Measurements from ENCODE around the gene LY86.
"Not testable (repeated sequence)": the region's sequence is repeated elsewhere in the genome, so short reads cannot be mapped to it uniquely, and the experiment has no call there.

LY86 gene

GRCh38 chr6:6654599-6655575 is 66.4 kb downstream of the LY86 start:
- H3K4me1 Mint-ChIP-seq, result peaks cover 90% of the 10 kb centered on the region
- peak overlapping the region; percentile 88 for H3K27ac Mint-ChIP-seq
- peaks cover 8% of the 10 kb centered on the region for H3K36me3 Mint-ChIP-seq (ENCODE audit: low read depth)
- peak; percentile 32 for DNase-seq
- peak; percentile 53 for ATAC-seq
- H3K9me3 Mint-ChIP-seq, result no peaks in the 10 kb centered on the region
- peak overlapping the region; percentile 9 for H3K4me3 Mint-ChIP-seq
- H3K27me3 Mint-ChIP-seq, result no peaks in the 10 kb centered on the region

- Mint-ChIP-seq H3K27ac (peak overlapping the region; percentile 88), H3K4me1 (peaks cover 82% of the 10 kb centered on the region), H3K9me3 (no peaks in the 10 kb centered on the region), H3K36me3 (ENCODE audit: low read depth) (peaks cover 8% of the 10 kb centered on the region), H3K4me3 (no peak overlapping the region), H3K27me3 (no peaks in the 10 kb centered on the region)
- ATAC-seq (peak; percentile 38), DNase-seq (no peak)
Observed at GRCh38 chr6:6655805-6656251, 67.3 kb downstream of the LY86 start.

- no peaks in the 10 kb centered on the region for H3K27me3 Mint-ChIP-seq
- peak overlapping the region; percentile 88 for H3K27ac Mint-ChIP-seq
Observed at GRCh38 chr6:6656287-6656686, 67.8 kb downstream of the LY86 start.

GRCh38 chr6:6657085-6657819 is 68.7 kb downstream of the LY86 start:
- peaks cover 75% of the 10 kb centered on the region for H3K4me1 Mint-ChIP-seq
- DNase-seq, result no peak
- H3K27me3 Mint-ChIP-seq, result no peaks in the 10 kb centered on the region
- no peaks in the 10 kb centered on the region for H3K9me3 Mint-ChIP-seq
- ATAC-seq, result peak; percentile 2
- H3K36me3 Mint-ChIP-seq (ENCODE audit: low read depth), result peaks cover 8% of the 10 kb centered on the region
- peak overlapping the region; percentile 88 for H3K27ac Mint-ChIP-seq
- H3K4me3 Mint-ChIP-seq, result no peak overlapping the region

More at GRCh38 chr6:6656287-6656686, 67.8 kb downstream of the LY86 start:
- H3K9me3 Mint-ChIP-seq, result no peaks in the 10 kb centered on the region
- ATAC-seq (no peak), DNase-seq (no peak)
- H3K36me3 Mint-ChIP-seq (ENCODE audit: low read depth), result peaks cover 8% of the 10 kb centered on the region
- no peak overlapping the region for H3K4me3 Mint-ChIP-seq
- H3K4me1 Mint-ChIP-seq, result peaks cover 80% of the 10 kb centered on the region

- no peak for DNase-seq
- no peak for ATAC-seq
- Mint-ChIP-seq H3K27me3 (no peaks in the 10 kb centered on the region), H3K4me1 (peaks cover 69% of the 10 kb centered on the region), H3K27ac (peak overlapping the region; percentile 88), H3K9me3 (no peaks in the 10 kb centered on the region), H3K4me3 (no peak overlapping the region), H3K36me3 (ENCODE audit: low read depth) (peaks cover 8% of the 10 kb centered on the region)
Observed at GRCh38 chr6:6657820-6658217, 69.3 kb downstream of the LY86 start.

- Mint-ChIP-seq H3K27ac (peak overlapping the region; percentile 87), H3K4me3 (no peak overlapping the region), H3K4me1 (peaks cover 51% of the 10 kb centered on the region), H3K27me3 (no peaks in the 10 kb centered on the region), H3K9me3 (no peaks in the 10 kb centered on the region), H3K36me3 (ENCODE audit: low read depth) (peaks cover 8% of the 10 kb centered on the region)
- no peak for DNase-seq
- no peak for ATAC-seq
Observed at GRCh38 chr6:6659600-6660327, 71.2 kb downstream of the LY86 start.

- Mint-ChIP-seq H3K36me3 (ENCODE audit: low read depth) (peaks cover 8% of the 10 kb centered on the region), H3K9me3 (no peaks in the 10 kb centered on the region), H3K27me3 (no peaks in the 10 kb centered on the region), H3K27ac (no peak overlapping the region), H3K4me3 (no peak overlapping the region), H3K4me1 (peaks cover 44% of the 10 kb centered on the region)
- ATAC-seq (no peak), DNase-seq (no peak)
Observed at GRCh38 chr6:6660339-6661045, 72.0 kb downstream of the LY86 start.

GRCh38 chr6:6661191-6661590 is 72.7 kb downstream of the LY86 start:
- no peak for DNase-seq
- no peak for ATAC-seq
- H3K9me3 Mint-ChIP-seq, result no peaks in the 10 kb centered on the region
- H3K27ac Mint-ChIP-seq, result no peak overlapping the region
- no peak overlapping the region for H3K4me3 Mint-ChIP-seq
- H3K27me3 Mint-ChIP-seq, result no peaks in the 10 kb centered on the region
- peaks cover 37% of the 10 kb centered on the region for H3K4me1 Mint-ChIP-seq
- H3K36me3 Mint-ChIP-seq (ENCODE audit: low read depth), result peaks cover 8% of the 10 kb centered on the region

- H3K27ac Mint-ChIP-seq, result no peak overlapping the region
- H3K9me3 Mint-ChIP-seq, result no peaks in the 10 kb centered on the region
- DNase-seq, result no peak
- peaks cover 32% of the 10 kb centered on the region for H3K4me1 Mint-ChIP-seq
- H3K27me3 Mint-ChIP-seq, result no peaks in the 10 kb centered on the region
- no peak overlapping the region for H3K4me3 Mint-ChIP-seq
- ATAC-seq, result peak; percentile 12
- peaks cover 8% of the 10 kb centered on the region for H3K36me3 Mint-ChIP-seq (ENCODE audit: low read depth)
Observed at GRCh38 chr6:6661684-6662083, 73.2 kb downstream of the LY86 start.

GRCh38 chr6:6663421-6664135 is 75.1 kb downstream of the LY86 start:
- no peak for ATAC-seq
- Mint-ChIP-seq H3K27ac (no peak overlapping the region), H3K9me3 (no peaks in the 10 kb centered on the region), H3K4me3 (no peak overlapping the region), H3K36me3 (ENCODE audit: low read depth) (no peaks in the 10 kb centered on the region), H3K4me1 (peaks cover 13% of the 10 kb centered on the region), H3K27me3 (no peaks in the 10 kb centered on the region)
- no peak for DNase-seq

GRCh38 chr6:6665555-6666243 is 77.2 kb downstream of the LY86 start:
- Mint-ChIP-seq H3K9me3 (no peaks in the 10 kb centered on the region), H3K4me3 (no peak overlapping the region), H3K36me3 (ENCODE audit: low read depth) (no peaks in the 10 kb centered on the region), H3K4me1 (no peaks in the 10 kb centered on the region), H3K27ac (no peak overlapping the region), H3K27me3 (no peaks in the 10 kb centered on the region)
- DNase-seq, result no peak
- no peak for ATAC-seq

GRCh38 chr6:6670150-6670549 is 81.6 kb downstream of the LY86 start:
- not testable (repeated sequence) for H3K27ac Mint-ChIP-seq; H3K4me3 Mint-ChIP-seq; DNase-seq; ATAC-seq; H3K27me3 Mint-ChIP-seq; H3K4me1 Mint-ChIP-seq; H3K9me3 Mint-ChIP-seq; H3K36me3 Mint-ChIP-seq (ENCODE audit: low read depth)

GRCh38 chr6:6674872-6675271 is 86.4 kb downstream of the LY86 start:
- no peaks in the 10 kb centered on the region for H3K9me3 Mint-ChIP-seq
- ATAC-seq (no peak), DNase-seq (no peak)
- H3K27ac Mint-ChIP-seq, result no peak overlapping the region
- H3K36me3 Mint-ChIP-seq (ENCODE audit: low read depth), result no peaks in the 10 kb centered on the region
- H3K27me3 Mint-ChIP-seq, result no peaks in the 10 kb centered on the region
- no peak overlapping the region for H3K4me3 Mint-ChIP-seq
- H3K4me1 Mint-ChIP-seq, result peaks cover 7% of the 10 kb centered on the region
